B cell (primary cell): ENCODE results near the gene E2F2. TPM values are rescaled to one million over a fixed set of nuclear protein-coding genes. Genes with fewer than 3 reads are reported as not detected.

ENCODE experiments used
- ATAC-seq: fragments of 200-7000 bp; cut with Tn5 transposase; one replicate; pipeline ENCODE4 v1.10.0; 2021; ENCODE audit warnings: low read depth, mild to moderate bottlenecking, moderate number of reproducible peaks, moderate library complexity
- CTCF ChIA-PET: fragments of 350-600 bp; sonication (Branson Sonifier 250); formaldehyde crosslinking; loops from one replicate; lab custom pipeline; 2021; ENCODE audit warnings: antibody characterized with exemption, inconsistent platforms; lab: Charles Lee
- POLR2A ChIA-PET: fragments of 350-600 bp; sonication (Branson Sonifier 250); formaldehyde crosslinking; loops from one replicate; lab custom pipeline; 2021; ENCODE audit warnings: antibody characterized with exemption; lab: Charles Lee
- DNase-seq: peaks from one replicate; pipeline ENCODE4 v3.0.0; 2013
- H2AFZ ChIP-seq: 2 replicates; pipeline ENCODE4 v1.6.1; 2012; ENCODE audit warnings: mild to moderate bottlenecking, low read depth, low read length; ENCODE audit not compliant: insufficient read depth, poor library complexity, severe bottlenecking
- H3K27ac ChIP-seq, 2 donors: 1 replicate in 1 of 2; 2 replicates in 1 of 2; pipeline ENCODE4 v1.5.1; 2012 to 2013; ENCODE audit warnings: low read length in 2 of 2, mild to moderate bottlenecking in 2 of 2, moderate library complexity in 1 of 2
- H3K27me3 ChIP-seq, 4 experiments: fragments of 200-600 bp in 1 of 4; sonication (generic) in 1 of 4; replicated peaks in 1 of 4; 1 replicate in 2 of 4; 2 replicates in 2 of 4; pipeline versions ENCODE4 v1.6.1 to v1.7.0; 2013 to 2016; ENCODE audit warnings: low read length in 3 of 4, mild to moderate bottlenecking in 2 of 4, mixed read lengths in 1 of 4, moderate library complexity in 1 of 4; ENCODE audit not compliant: insufficient read depth in 4 of 4, control insufficient read depth in 3 of 4; ENCODE audit errors: control extremely low read depth in 1 of 4
- H3K36me3 ChIP-seq, 2 experiments: replicated peaks in 1 of 2; 1 replicate in 1 of 2; 2 replicates in 1 of 2; pipeline versions ENCODE4 v1.6.1 to v1.7.1; 2013; ENCODE audit warnings: low read length in 1 of 2; ENCODE audit not compliant: insufficient read depth in 2 of 2, control insufficient read depth in 1 of 2; ENCODE audit errors: control extremely low read depth in 1 of 2, extremely low read depth in 1 of 2
- H3K4me1 ChIP-seq, 2 donors: fragments of 200-600 bp in 1 of 2; sonication (generic) in 1 of 2; 1 replicate in 1 of 2; 2 replicates in 1 of 2; pipeline versions ENCODE4 v1.5.1 to v1.6.1; 2013 to 2017; ENCODE audit warnings: low read length in 2 of 2; ENCODE audit not compliant: control insufficient read depth in 2 of 2, insufficient read depth in 2 of 2
- H3K4me2 ChIP-seq: replicated peaks from 2 replicates; pipeline ENCODE3; 2012; ENCODE audit warnings: mild to moderate bottlenecking, low read depth, low read length; ENCODE audit not compliant: poor library complexity, severe bottlenecking
- H3K4me3 ChIP-seq, 5 experiments: fragments of 200-600 bp in 1 of 5; sonication (generic) in 1 of 5; 1 replicate in 3 of 5; 2 replicates in 2 of 5; pipeline versions ENCODE4 v1.5.1 to v1.7.0; 2011 to 2016; ENCODE audit warnings: low read length in 4 of 5, mild to moderate bottlenecking in 4 of 5, low read depth in 2 of 5, control low read depth in 1 of 5, moderate library complexity in 1 of 5; ENCODE audit not compliant: insufficient read depth in 1 of 5; ENCODE audit errors: control extremely low read depth in 1 of 5, extremely low read depth in 1 of 5
- H3K79me2 ChIP-seq: fragments of 200-600 bp; sonication (generic); one replicate; pipeline ENCODE4 v1.6.0; 2016; ENCODE audit warnings: low read length; ENCODE audit not compliant: control insufficient read depth, insufficient read depth
- H3K9ac ChIP-seq: fragments of 200-600 bp; sonication (generic); 2 replicates; pipeline ENCODE4 v1.6.1; 2017; ENCODE audit warnings: mild to moderate bottlenecking, low read length, moderate library complexity
- H3K9me3 ChIP-seq, 3 donors: one replicate each; pipeline versions ENCODE4 v1.6.1 to v1.7.1; 2013; ENCODE audit warnings: low read length in 2 of 3; ENCODE audit not compliant: control insufficient read depth in 2 of 3, insufficient read depth in 1 of 3; ENCODE audit errors: control extremely low read depth in 1 of 3
- H4K20me1 ChIP-seq: 2 replicates; pipeline ENCODE4 v1.6.0; 2012; ENCODE audit warnings: mild to moderate bottlenecking, low read length; ENCODE audit not compliant: insufficient read depth, control insufficient read depth, poor library complexity, severe bottlenecking
- H3K27ac Mint-ChIP-seq: one replicate; pipeline ENCODE4 v1.8.0; 2021; ENCODE audit warnings: mixed read lengths
- H3K27me3 Mint-ChIP-seq: one replicate; pipeline ENCODE4 v1.8.0; 2021; ENCODE audit warnings: mixed read lengths
- H3K4me1 Mint-ChIP-seq: one replicate; pipeline ENCODE4 v1.8.0; 2021; ENCODE audit warnings: mixed read lengths
- H3K4me3 Mint-ChIP-seq: one replicate; pipeline ENCODE4 v1.8.0; 2021; ENCODE audit warnings: mixed read lengths
- H3K9me3 Mint-ChIP-seq: one replicate; pipeline ENCODE4 v1.8.0; 2022; ENCODE audit warnings: mixed read lengths; ENCODE audit not compliant: insufficient read depth
- EZH2 ChIP-seq: IDR thresholded peaks from 2 replicates; pipeline ENCODE4 v1.6.1; 2012; ENCODE audit warnings: borderline replicate concordance, low read depth, mild to moderate bottlenecking, moderate library complexity, low read length; ENCODE audit not compliant: insufficient read depth, poor library complexity, severe bottlenecking
- WGBS: methylation state at CpG from one replicate; pipeline ENCODE4 v1.1.5; 2013; ENCODE audit warnings: missing lambda C conversion rate; ENCODE audit not compliant: insufficient coverage; 5-methylcytosine and 5-hydroxymethylcytosine counted together
- intact Hi-C: fragments of 100-400 bp; cut with micrococcal nuclease; formaldehyde crosslinking; loops from one replicate; pipeline ENCODE4 v1.10.0; 2022
- polyA plus RNA-seq: library from polyadenylated mRNA; depleted of rRNA; stranded (reverse); fragments of >200 nt; gene quantifications from 2 replicates; pipeline ENCODE4 v1.2.3, GENCODE V29; 2012
- total RNA-seq, 2 donors: library from RNA; stranded (reverse); fragments of 120-200 nt in 1 of 2; gene quantifications; 1 replicate in 1 of 2; 2 replicates in 1 of 2; pipeline versions ENCODE4 v1.2.3 to v1.2.4, GENCODE V29; 2013 to 2022
- TF ChIP-seq, protein P1 (sequence below): fragments of 200-600 bp; IDR thresholded peaks from one replicate; pipeline ENCODE4 v1.8.0; 2022; ENCODE audit warnings: antibody characterized with exemption, mild to moderate bottlenecking

E2F2 gene
- total and polyA plus RNA-seq, 2 donors (not counting 1 experiment from before 2014, with no cell fraction given) = 2.4 to 3.2 TPM

- Histone ChIP-seq H3K36me3 (no peaks in the 10 kb centered on the region), H3K4me3 (no peak overlapping the region), H2AFZ (peak overlapping the region; percentile 47), H3K79me2 (peaks cover 9% of the 10 kb centered on the region), H3K9me3 (no peaks in the 10 kb centered on the region), H3K9ac (no peak overlapping the region), H4K20me1 (no peaks in the 10 kb centered on the region), H3K4me1 (peaks cover 49 to 53% of the 10 kb centered on the region in 2 donors), H3K27ac (peak overlapping the region in 1 of 2 donors; percentile 11), H3K4me2 (peak overlapping the region; percentile 48), H3K27me3 (peaks cover 0 to 7% (median 0%) of the 10 kb centered on the region in 4 experiments)
- TF ChIP-seq, protein P1, sequence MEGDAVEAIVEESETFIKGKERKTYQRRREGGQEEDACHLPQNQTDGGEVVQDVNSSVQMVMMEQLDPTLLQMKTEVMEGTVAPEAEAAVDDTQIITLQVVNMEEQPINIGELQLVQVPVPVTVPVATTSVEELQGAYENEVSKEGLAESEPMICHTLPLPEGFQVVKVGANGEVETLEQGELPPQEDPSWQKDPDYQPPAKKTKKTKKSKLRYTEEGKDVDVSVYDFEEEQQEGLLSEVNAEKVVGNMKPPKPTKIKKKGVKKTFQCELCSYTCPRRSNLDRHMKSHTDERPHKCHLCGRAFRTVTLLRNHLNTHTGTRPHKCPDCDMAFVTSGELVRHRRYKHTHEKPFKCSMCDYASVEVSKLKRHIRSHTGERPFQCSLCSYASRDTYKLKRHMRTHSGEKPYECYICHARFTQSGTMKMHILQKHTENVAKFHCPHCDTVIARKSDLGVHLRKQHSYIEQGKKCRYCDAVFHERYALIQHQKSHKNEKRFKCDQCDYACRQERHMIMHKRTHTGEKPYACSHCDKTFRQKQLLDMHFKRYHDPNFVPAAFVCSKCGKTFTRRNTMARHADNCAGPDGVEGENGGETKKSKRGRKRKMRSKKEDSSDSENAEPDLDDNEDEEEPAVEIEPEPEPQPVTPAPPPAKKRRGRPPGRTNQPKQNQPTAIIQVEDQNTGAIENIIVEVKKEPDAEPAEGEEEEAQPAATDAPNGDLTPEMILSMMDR = no peak
- TF ChIP-seq EZH2 = no peak
- DNase-seq (peak; percentile 41), ATAC-seq (no peak)
- intact Hi-C loops = no loop called here
- Mint-ChIP-seq H3K4me3 (peak overlapping the region; percentile 62), H3K27ac (peak overlapping the region; percentile 54), H3K4me1 (peaks cover 64% of the 10 kb centered on the region), H3K9me3 (no peaks in the 10 kb centered on the region), H3K27me3 (no peaks in the 10 kb centered on the region)
- POLR2A ChIA-PET = interaction anchor here (0.6 kb wide), 1 partner anchor 426 kb away, joined by 3 read pairs; the partner anchor contains the start of gene PNRC2
- 48% methylated on average over 3 of the region's 6 CpGs for WGBS
- CTCF ChIA-PET = interaction anchor here (1.2 to 17.1 kb wide), 2 partner anchors 36 to 104 kb away, joined by 3 to 332 read pairs; no protein-coding TSS in a partner anchor
Observed at GRCh38 chr1:23533246-23534023, 2.4 kb upstream of the E2F2 start.
